ENCODE results near the gene ASB13. TPM values are rescaled to one million over a fixed set of nuclear protein-coding genes. Genes with fewer than 3 reads are reported as not detected.

ASB13 gene
- total and polyA plus RNA-seq, 2 donors (not counting 1 experiment from before 2014, with no cell fraction given), result 2.5 to 4.4 TPM

DNA sequence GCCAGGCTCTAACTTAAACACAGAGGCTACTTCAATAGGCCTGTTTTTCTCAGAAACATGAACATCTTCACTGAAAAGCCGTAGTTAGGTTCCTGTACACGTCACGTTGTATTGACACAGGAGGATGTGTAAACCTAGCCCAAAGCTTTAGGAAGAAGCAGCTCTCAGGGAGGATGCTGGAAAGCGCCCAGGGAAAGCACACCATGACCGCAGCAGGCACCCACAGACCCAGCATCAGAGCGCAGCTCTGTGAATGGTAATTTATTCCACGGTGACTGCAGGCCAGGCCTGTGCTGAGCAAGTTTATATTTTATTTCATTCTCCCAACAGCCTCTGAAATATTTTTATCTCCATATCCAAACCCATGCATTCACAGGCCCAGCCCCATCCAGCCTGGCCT lies 51.1 kb downstream of the ASB13 start:
- Histone ChIP-seq H4K20me1 (ENCODE audit: control insufficient read depth, insufficient read depth, low read length, poor library complexity, severe bottlenecking) (no peaks in the 10 kb centered on the region), H2AFZ (ENCODE audit: insufficient read depth, low read depth, low read length, poor library complexity, severe bottlenecking) (no peak overlapping the region), H3K79me2 (ENCODE audit: control insufficient read depth, insufficient read depth, low read length) (no peaks in the 10 kb centered on the region), H3K9me3 (ENCODE audit: control extremely low read depth in 1 of 3, control insufficient read depth in 2 of 3, insufficient read depth in 1 of 3, low read length in 2 of 3) (no peaks in the 10 kb centered on the region), H3K27ac (ENCODE audit: low read length in 2 of 2) (no peak overlapping the region), H3K4me3 (ENCODE audit: control extremely low read depth in 1 of 5, extremely low read depth in 1 of 5, insufficient read depth in 1 of 5, low read depth in 2 of 5, low read length in 4 of 5) (no peak overlapping the region), H3K27me3 (replicated peaks in 1 of 4; ENCODE audit: control extremely low read depth in 1 of 4, control insufficient read depth in 3 of 4, insufficient read depth in 4 of 4, low read length in 3 of 4) (no peaks in the 10 kb centered on the region), H3K9ac (ENCODE audit: low read length) (no peak overlapping the region), H3K4me2 (replicated peaks; ENCODE audit: low read depth, low read length, poor library complexity, severe bottlenecking) (no peak overlapping the region), H3K36me3 (replicated peaks in 1 of 2; ENCODE audit: control extremely low read depth in 1 of 2, control insufficient read depth in 1 of 2, extremely low read depth in 1 of 2, insufficient read depth in 2 of 2, low read length in 1 of 2) (no peaks in the 10 kb centered on the region), H3K4me1 (ENCODE audit: control insufficient read depth in 2 of 2, insufficient read depth in 2 of 2, low read length in 2 of 2) (no peaks in the 10 kb centered on the region)
- Mint-ChIP-seq H3K9me3 (ENCODE audit: insufficient read depth) (no peaks in the 10 kb centered on the region), H3K27ac (no peak overlapping the region), H3K4me3 (no peak overlapping the region), H3K4me1 (no peaks in the 10 kb centered on the region), H3K27me3 (peaks cover 7% of the 10 kb centered on the region)
- CTCF ChIA-PET, result interaction anchor here (2.2 to 18.1 kb wide), 2 partner anchors 7 to 175 kb away, joined by 10 to 659 read pairs; no protein-coding TSS in a partner anchor
- 80% methylated on average over 7 of the region's 7 CpGs for WGBS (ENCODE audit: insufficient coverage)
- no peak for TF ChIP-seq EZH2 (IDR thresholded peaks at IDR 0.05; ENCODE audit: borderline replicate concordance, insufficient read depth, low read depth, low read length, poor library complexity, severe bottlenecking)
- TF ChIP-seq, protein P1, sequence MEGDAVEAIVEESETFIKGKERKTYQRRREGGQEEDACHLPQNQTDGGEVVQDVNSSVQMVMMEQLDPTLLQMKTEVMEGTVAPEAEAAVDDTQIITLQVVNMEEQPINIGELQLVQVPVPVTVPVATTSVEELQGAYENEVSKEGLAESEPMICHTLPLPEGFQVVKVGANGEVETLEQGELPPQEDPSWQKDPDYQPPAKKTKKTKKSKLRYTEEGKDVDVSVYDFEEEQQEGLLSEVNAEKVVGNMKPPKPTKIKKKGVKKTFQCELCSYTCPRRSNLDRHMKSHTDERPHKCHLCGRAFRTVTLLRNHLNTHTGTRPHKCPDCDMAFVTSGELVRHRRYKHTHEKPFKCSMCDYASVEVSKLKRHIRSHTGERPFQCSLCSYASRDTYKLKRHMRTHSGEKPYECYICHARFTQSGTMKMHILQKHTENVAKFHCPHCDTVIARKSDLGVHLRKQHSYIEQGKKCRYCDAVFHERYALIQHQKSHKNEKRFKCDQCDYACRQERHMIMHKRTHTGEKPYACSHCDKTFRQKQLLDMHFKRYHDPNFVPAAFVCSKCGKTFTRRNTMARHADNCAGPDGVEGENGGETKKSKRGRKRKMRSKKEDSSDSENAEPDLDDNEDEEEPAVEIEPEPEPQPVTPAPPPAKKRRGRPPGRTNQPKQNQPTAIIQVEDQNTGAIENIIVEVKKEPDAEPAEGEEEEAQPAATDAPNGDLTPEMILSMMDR (IDR thresholded peaks at IDR 0.05), result no peak
- POLR2A ChIA-PET, result interaction anchor here (0.8 kb wide), 1 partner anchor 33 kb away, joined by 4 read pairs; no protein-coding TSS in a partner anchor
- DNase-seq (no peak), ATAC-seq (ENCODE audit: low read depth) (no peak)
- intact Hi-C loops (cut with micrococcal nuclease), result no loop called here

DNA sequence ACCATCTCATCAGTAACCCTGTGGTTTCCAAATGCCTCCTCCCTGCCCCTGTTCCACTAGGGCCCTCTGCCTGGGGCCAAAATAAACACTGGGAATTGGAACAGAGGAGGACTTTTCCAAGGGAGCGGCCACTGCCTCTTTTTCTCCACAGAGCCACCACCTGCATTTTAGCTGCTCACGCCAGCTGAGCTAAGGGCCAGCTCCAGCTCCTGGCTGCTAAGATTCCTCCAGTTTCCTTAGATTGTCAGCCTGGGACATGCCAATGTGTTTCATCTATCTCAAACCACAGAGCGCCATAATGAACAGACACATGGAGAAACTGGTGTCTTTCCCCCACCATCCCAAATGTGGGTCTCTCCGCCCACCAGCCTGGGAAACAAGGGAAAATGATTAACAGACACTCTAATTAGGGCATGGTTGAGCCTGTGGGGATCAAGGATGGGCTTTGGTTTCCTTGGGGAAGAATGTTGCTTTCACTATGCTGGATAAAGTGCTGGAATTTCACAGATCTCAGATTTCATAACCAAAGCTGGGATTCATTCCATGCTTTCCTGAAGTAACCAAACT lies 52.2 kb downstream of the ASB13 start:
- Histone ChIP-seq H3K4me2 (replicated peaks; ENCODE audit: low read depth, low read length, poor library complexity, severe bottlenecking) (no peak overlapping the region), H3K27ac (ENCODE audit: low read length in 2 of 2) (no peak overlapping the region), H4K20me1 (ENCODE audit: control insufficient read depth, insufficient read depth, low read length, poor library complexity, severe bottlenecking) (no peaks in the 10 kb centered on the region), H3K4me3 (ENCODE audit: control extremely low read depth in 1 of 5, extremely low read depth in 1 of 5, insufficient read depth in 1 of 5, low read depth in 2 of 5, low read length in 4 of 5) (no peak overlapping the region), H3K36me3 (replicated peaks in 1 of 2; ENCODE audit: control extremely low read depth in 1 of 2, control insufficient read depth in 1 of 2, extremely low read depth in 1 of 2, insufficient read depth in 2 of 2, low read length in 1 of 2) (no peaks in the 10 kb centered on the region), H2AFZ (ENCODE audit: insufficient read depth, low read depth, low read length, poor library complexity, severe bottlenecking) (no peak overlapping the region), H3K9me3 (ENCODE audit: control extremely low read depth in 1 of 3, control insufficient read depth in 2 of 3, insufficient read depth in 1 of 3, low read length in 2 of 3) (peaks cover 0 to under 1% (median 0%) of the 10 kb centered on the region in 3 donors), H3K4me1 (ENCODE audit: control insufficient read depth in 2 of 2, insufficient read depth in 2 of 2, low read length in 2 of 2) (no peaks in the 10 kb centered on the region), H3K27me3 (replicated peaks in 1 of 4; ENCODE audit: control extremely low read depth in 1 of 4, control insufficient read depth in 3 of 4, insufficient read depth in 4 of 4, low read length in 3 of 4) (peaks cover 0 to 8% (median 0%) of the 10 kb centered on the region in 4 experiments), H3K79me2 (ENCODE audit: control insufficient read depth, insufficient read depth, low read length) (no peaks in the 10 kb centered on the region), H3K9ac (ENCODE audit: low read length) (no peak overlapping the region)
- intact Hi-C loops (cut with micrococcal nuclease), result no loop called here
- no peaks in the 10 kb centered on the region for H3K9me3 Mint-ChIP-seq (ENCODE audit: insufficient read depth)
- CTCF ChIA-PET, result interaction anchor here (1.0 to 2.2 kb wide), 2 partner anchors 8 to 169 kb away, joined by 3 to 10 read pairs; no protein-coding TSS in a partner anchor
- DNase-seq, result no peak
- H3K27ac Mint-ChIP-seq, result no peak overlapping the region
- no peak overlapping the region for H3K4me3 Mint-ChIP-seq
- POLR2A ChIA-PET, result no interaction called here
- H3K27me3 Mint-ChIP-seq, result peaks cover 7% of the 10 kb centered on the region
- 94% methylated on average over 2 of the region's 4 CpGs for WGBS (ENCODE audit: insufficient coverage)
- no peak for ATAC-seq (ENCODE audit: low read depth)
- no peak for TF ChIP-seq EZH2 (IDR thresholded peaks at IDR 0.05; ENCODE audit: borderline replicate concordance, insufficient read depth, low read depth, low read length, poor library complexity, severe bottlenecking)
- TF ChIP-seq, protein P1 (IDR thresholded peaks at IDR 0.05), result no peak
- no peaks in the 10 kb centered on the region for H3K4me1 Mint-ChIP-seq
